Left lung (tissue), 10 donors: ENCODE results near the gene TTC39A. TPM values are rescaled to one million over a fixed set of nuclear protein-coding genes. Genes with fewer than 3 reads are reported as not detected.

Source experiments
- ATAC-seq: fragments of 200-7000 bp; cut with Tn5 transposase; one replicate; pipeline ENCODE4 v1.9.1; 2020; ENCODE audit warnings: moderate library complexity
- DNase-seq, 4 donors: peaks; one replicate each; pipeline ENCODE4 v3.0.0-alpha.2; 2013 to 2020
- H3K27ac ChIP-seq, 2 donors: fragments of 200-600 bp; sonication (generic) in 1 of 2; one replicate each; pipeline versions ENCODE4 v1.5.0 to v1.8.0; 2020 to 2021
- H3K27me3 ChIP-seq, 2 donors: fragments of 200-600 bp; sonication (generic) in 1 of 2; one replicate each; pipeline versions ENCODE4 v1.5.0 to v1.8.0; 2020 to 2021
- H3K36me3 ChIP-seq, 2 donors: fragments of 200-600 bp; sonication (generic) in 1 of 2; one replicate each; pipeline versions ENCODE4 v1.5.0 to v1.8.0; 2020 to 2021
- H3K4me1 ChIP-seq, 2 donors: fragments of 200-600 bp; one replicate each; pipeline ENCODE4 v1.8.0; 2021
- H3K4me3 ChIP-seq, 2 donors: fragments of 200-600 bp; sonication (generic) in 1 of 2; one replicate each; pipeline versions ENCODE4 v1.5.0 to v1.8.0; 2020 to 2021; ENCODE audit warnings: mild to moderate bottlenecking in 1 of 2
- H3K9me3 ChIP-seq, 2 donors: fragments of 200-600 bp; sonication (generic) in 1 of 2; one replicate each; pipeline versions ENCODE4 v1.5.0 to v1.8.0; 2020 to 2021
- CTCF ChIP-seq, 2 donors: fragments of 200-600 bp; sonication (generic) in 1 of 2; IDR thresholded peaks; one replicate each; pipeline versions ENCODE4 v1.5.0 to v1.8.0; 2021; ENCODE audit warnings: antibody characterized with exemption in 2 of 2
- intact Hi-C, 2 donors: fragments of 100-400 bp; cut with DNase I; formaldehyde crosslinking; loops; one replicate each; pipeline versions ENCODE4 v1.11.2 to v1.14.2; 2022
- polyA plus RNA-seq, 6 donors: library from polyadenylated mRNA; unstranded; fragments of 120-200 nt; gene quantifications; one replicate each; pipeline ENCODE4 v1.2.1, GENCODE V29; 2013; ENCODE audit not compliant: insufficient read length in 6 of 6
- total RNA-seq, 2 donors: library from RNA; stranded (reverse); fragmentation: NEBNext Ultra II Directional; extraction: Animal tissue kit (Norgen Biotek cat#: 25700); gene quantifications; one replicate each; pipeline ENCODE4 v1.2.1, GENCODE V29; 2021
- donor health status: DM: no; HTN: yes; CAD: no.
- donor health status: DM: no; HTN: no; CAD: no.

The TTC39A gene
- total and polyA plus RNA-seq, 8 donors, result 8.0 to 44.6 (median 10.9) TPM

GRCh38 chr1:51341876-51342496 lies 11.6 kb upstream of the TTC39A start:
- TF ChIP-seq CTCF (IDR thresholded peaks at IDR 0.05), result no peak
- DNase-seq (no peak), ATAC-seq (no peak)
- Histone ChIP-seq H3K4me1 (peaks cover 0 to 13% of the 10 kb centered on the region in 2 donors), H3K27me3 (peaks cover 15 to 43% of the 10 kb centered on the region in 2 donors), H3K4me3 (no peak overlapping the region), H3K9me3 (no peaks in the 10 kb centered on the region), H3K36me3 (no peaks in the 10 kb centered on the region), H3K27ac (no peak overlapping the region)
- intact Hi-C loops, result no loop called here

- DNase-seq (no peak), ATAC-seq (no peak)
- peaks cover 0 to 8% of the 10 kb centered on the region in 2 donors for H3K4me1 ChIP-seq
- no peak overlapping the region for H3K27ac ChIP-seq
- no peaks in the 10 kb centered on the region for H3K9me3 ChIP-seq
- no peaks in the 10 kb centered on the region for H3K36me3 ChIP-seq
- H3K4me3 ChIP-seq, result no peak overlapping the region
- intact Hi-C loops, result no loop called here
- TF ChIP-seq CTCF (IDR thresholded peaks at IDR 0.05), result no peak
- peaks cover 10 to 30% of the 10 kb centered on the region in 2 donors for H3K27me3 ChIP-seq
These were observed 10.0 kb upstream of the TTC39A start for GRCh38 chr1:51340380-51340779.

- no peak for DNase-seq
- Histone ChIP-seq H3K4me3 (no peak overlapping the region), H3K36me3 (no peaks in the 10 kb centered on the region), H3K27me3 (peaks cover 0 to 2% of the 10 kb centered on the region in 2 donors), H3K27ac (no peak overlapping the region), H3K9me3 (no peaks in the 10 kb centered on the region), H3K4me1 (peaks cover 0 to under 1% of the 10 kb centered on the region in 2 donors)
- TF ChIP-seq CTCF (IDR thresholded peaks at IDR 0.05), result no peak
- intact Hi-C loops, result no loop called here
- ATAC-seq, result no peak
These were observed 6.3 kb upstream of the TTC39A start for GRCh38 chr1:51336711-51337110.

GRCh38 chr1:51336004-51336403 lies 5.6 kb upstream of the TTC39A start:
- intact Hi-C loops, result no loop called here
- no peak overlapping the region for H3K27ac ChIP-seq
- H3K9me3 ChIP-seq, result no peaks in the 10 kb centered on the region
- DNase-seq (no peak), ATAC-seq (peak; percentile 35)
- H3K36me3 ChIP-seq, result no peaks in the 10 kb centered on the region
- peaks cover under 1 to 8% of the 10 kb centered on the region in 2 donors for H3K4me1 ChIP-seq
- no peak for TF ChIP-seq CTCF (IDR thresholded peaks at IDR 0.05)
- no peak overlapping the region for H3K4me3 ChIP-seq
- H3K27me3 ChIP-seq, result peaks cover 0 to 9% of the 10 kb centered on the region in 2 donors

- Histone ChIP-seq H3K4me1 (peaks cover 4 to 13% of the 10 kb centered on the region in 2 donors), H3K9me3 (no peaks in the 10 kb centered on the region), H3K36me3 (no peaks in the 10 kb centered on the region), H3K27ac (peak overlapping the region in 1 of 2 donors; percentile 45), H3K27me3 (peaks cover 0 to 31% of the 10 kb centered on the region in 2 donors), H3K4me3 (peak overlapping the region in 1 of 2 donors; percentile 43)
- intact Hi-C loops, result no loop called here
- DNase-seq (peak in 1 of 4 donors; percentile 58), ATAC-seq (peak; percentile 62)
- TF ChIP-seq CTCF (IDR thresholded peaks at IDR 0.05), result no peak
These were observed 1.1 kb upstream of the TTC39A start for GRCh38 chr1:51331206-51332100.
